Esophagus squamous epithelium (tissue), 5 donors: ENCODE measurements around the gene KPNA2. TPM values are rescaled to one million over a fixed set of nuclear protein-coding genes. Genes with fewer than 3 reads are reported as not detected.

Experiments
- DNase-seq: peaks from one replicate; lab custom pipeline; 2025; lab: John Stamatoyannopoulos, UW
- H3K27ac ChIP-seq, 4 donors: fragments of 200-600 bp; sonication (generic); one replicate each; pipeline ENCODE4 v1.5.1; 2016 to 2019; ENCODE audit warnings: mild to moderate bottlenecking in 1 of 4
- H3K27me3 ChIP-seq, 4 donors: fragments of 200-600 bp; sonication (generic); 1 replicate in 3 of 4; 2 replicates in 1 of 4; pipeline versions ENCODE4 v1.5.1 to v1.6.0; 2017 to 2021; ENCODE audit warnings: antibody characterized with exemption in 1 of 4
- H3K36me3 ChIP-seq, 3 donors: fragments of 200-600 bp; sonication (generic); one replicate each; pipeline ENCODE4 v1.5.1; 2016 to 2019
- H3K4me1 ChIP-seq, 3 donors: fragments of 200-600 bp; sonication (generic); one replicate each; pipeline ENCODE4 v1.5.1; 2017 to 2019
- H3K4me3 ChIP-seq, 4 donors: fragments of 200-600 bp; sonication (generic); 1 replicate in 3 of 4; 2 replicates in 1 of 4; pipeline ENCODE4 v1.5.1; 2016 to 2019; ENCODE audit warnings: mild to moderate bottlenecking in 2 of 4, moderate library complexity in 1 of 4
- H3K9me3 ChIP-seq, 3 donors: fragments of 200-600 bp; sonication (generic); one replicate each; pipeline ENCODE4 v1.5.1; 2016 to 2019
- POLR2A ChIP-seq, 4 donors: fragments of 450-650 bp; IDR thresholded peaks; one replicate each; pipeline ENCODE4 v1.6.1; 2017; ENCODE audit warnings: antibody characterized with exemption in 4 of 4, mild to moderate bottlenecking in 4 of 4, moderate library complexity in 3 of 4
- WGBS, 2 donors: methylation state at CpG; one replicate each; pipeline ENCODE4 v1.1.5; 2018; 5-methylcytosine and 5-hydroxymethylcytosine counted together
- intact Hi-C: fragments of 100-400 bp; cut with DNase I; formaldehyde crosslinking; loops from one replicate; pipeline ENCODE4 v1.15.0; 2022
- total RNA-seq, 4 donors: library from RNA; depleted of rRNA; stranded (reverse); fragments of >200 nt; gene quantifications; one replicate each; pipeline ENCODE4 v1.1.0, GENCODE V29; 2016
- TF ChIP-seq, protein P1 (sequence below), 6 experiments: fragments of 450-650 bp in 4 of 6; fragments of 200-600 bp in 2 of 6; sonication (generic) in 2 of 6; IDR thresholded peaks; one replicate each; pipeline ENCODE4 v1.5.1; 2016 to 2019; ENCODE audit warnings: antibody characterized with exemption in 6 of 6, mild to moderate bottlenecking in 4 of 6, moderate library complexity in 4 of 6
- donor health status: DM: yes; HTN: yes; CAD: no.

KPNA2 gene
- total RNA-seq, 4 donors from 2014 or later, result 35.5 to 97.8 (median 60.3) TPM

DNA sequence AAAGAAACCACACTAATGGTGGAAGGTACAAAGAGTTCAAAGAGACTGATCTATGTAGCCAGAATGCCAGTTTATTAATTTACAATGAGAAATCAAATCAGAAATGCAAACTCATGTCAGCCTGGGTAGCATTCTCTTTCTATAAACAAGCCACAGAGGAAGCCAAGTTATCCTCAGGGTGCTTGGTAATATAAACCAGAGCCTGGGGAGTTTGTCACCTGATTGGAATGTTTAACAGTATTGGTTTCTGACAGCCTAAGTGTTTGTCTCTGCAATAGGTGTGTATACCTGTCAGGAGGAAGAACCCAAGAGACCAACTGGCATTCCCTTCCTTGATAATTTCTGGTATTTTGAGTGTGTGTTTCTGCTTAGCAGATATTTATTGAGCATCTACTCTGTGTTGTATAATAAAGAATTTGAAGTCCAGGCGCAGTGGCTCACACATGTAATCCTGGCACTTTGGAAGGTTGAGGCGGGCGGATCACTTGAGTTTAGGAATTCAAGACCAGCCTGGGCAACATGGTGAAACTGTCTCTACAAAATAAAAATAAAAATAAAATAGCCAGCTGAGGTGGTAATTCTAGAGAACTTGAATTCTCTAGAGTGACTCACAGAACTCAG lies 36.1 kb upstream of the KPNA2 start:
- Histone ChIP-seq H3K4me1 (peaks cover 6 to 23% (median 17%) of the 10 kb centered on the region in 3 donors), H3K4me3 (no peak overlapping the region), H3K9me3 (no peaks in the 10 kb centered on the region), H3K27ac (no peak overlapping the region), H3K36me3 (no peaks in the 10 kb centered on the region), H3K27me3 (no peaks in the 10 kb centered on the region)
- WGBS, 2 donors, result 90 to 94% methylated on average over 3 of the region's 3 CpGs
- intact Hi-C loops, result no loop called here
- no peak for DNase-seq
- TF ChIP-seq, protein P1, sequence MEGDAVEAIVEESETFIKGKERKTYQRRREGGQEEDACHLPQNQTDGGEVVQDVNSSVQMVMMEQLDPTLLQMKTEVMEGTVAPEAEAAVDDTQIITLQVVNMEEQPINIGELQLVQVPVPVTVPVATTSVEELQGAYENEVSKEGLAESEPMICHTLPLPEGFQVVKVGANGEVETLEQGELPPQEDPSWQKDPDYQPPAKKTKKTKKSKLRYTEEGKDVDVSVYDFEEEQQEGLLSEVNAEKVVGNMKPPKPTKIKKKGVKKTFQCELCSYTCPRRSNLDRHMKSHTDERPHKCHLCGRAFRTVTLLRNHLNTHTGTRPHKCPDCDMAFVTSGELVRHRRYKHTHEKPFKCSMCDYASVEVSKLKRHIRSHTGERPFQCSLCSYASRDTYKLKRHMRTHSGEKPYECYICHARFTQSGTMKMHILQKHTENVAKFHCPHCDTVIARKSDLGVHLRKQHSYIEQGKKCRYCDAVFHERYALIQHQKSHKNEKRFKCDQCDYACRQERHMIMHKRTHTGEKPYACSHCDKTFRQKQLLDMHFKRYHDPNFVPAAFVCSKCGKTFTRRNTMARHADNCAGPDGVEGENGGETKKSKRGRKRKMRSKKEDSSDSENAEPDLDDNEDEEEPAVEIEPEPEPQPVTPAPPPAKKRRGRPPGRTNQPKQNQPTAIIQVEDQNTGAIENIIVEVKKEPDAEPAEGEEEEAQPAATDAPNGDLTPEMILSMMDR (IDR thresholded peaks at IDR 0.05), result no peak
- no peak for TF ChIP-seq POLR2A (IDR thresholded peaks at IDR 0.05)

DNA sequence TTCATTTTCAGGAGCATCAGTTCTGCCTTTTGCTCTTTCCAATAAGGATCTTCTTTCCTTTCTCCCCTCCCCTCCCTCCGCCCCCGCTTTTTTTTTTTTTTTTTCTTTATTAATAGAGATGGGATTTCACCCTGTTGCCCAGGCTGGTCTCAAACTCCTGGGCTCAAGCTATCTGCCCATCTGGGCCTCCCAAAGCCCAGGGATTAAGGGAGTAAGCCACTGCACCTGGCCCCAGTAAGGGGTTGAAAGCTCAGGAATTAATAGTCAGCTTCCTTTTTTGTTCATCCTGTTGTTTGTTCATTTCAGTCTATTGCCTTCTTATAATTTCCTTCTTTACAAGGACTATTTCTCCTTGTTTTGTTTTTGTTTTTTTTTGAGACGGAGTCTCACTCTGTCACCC lies 31.3 kb upstream of the KPNA2 start:
- H3K4me3 ChIP-seq, result no peak overlapping the region
- no peaks in the 10 kb centered on the region for H3K4me1 ChIP-seq
- intact Hi-C loops, result no loop called here
- H3K9me3 ChIP-seq, result no peaks in the 10 kb centered on the region
- 82 to 86% methylated on average over 3 of the region's 3 CpGs for WGBS, 2 donors
- H3K27ac ChIP-seq, result no peak overlapping the region
- TF ChIP-seq, protein P1 (IDR thresholded peaks at IDR 0.05), result no peak
- no peak for TF ChIP-seq POLR2A (IDR thresholded peaks at IDR 0.05)
- no peaks in the 10 kb centered on the region for H3K36me3 ChIP-seq
- no peaks in the 10 kb centered on the region for H3K27me3 ChIP-seq
- no peak for DNase-seq

DNA sequence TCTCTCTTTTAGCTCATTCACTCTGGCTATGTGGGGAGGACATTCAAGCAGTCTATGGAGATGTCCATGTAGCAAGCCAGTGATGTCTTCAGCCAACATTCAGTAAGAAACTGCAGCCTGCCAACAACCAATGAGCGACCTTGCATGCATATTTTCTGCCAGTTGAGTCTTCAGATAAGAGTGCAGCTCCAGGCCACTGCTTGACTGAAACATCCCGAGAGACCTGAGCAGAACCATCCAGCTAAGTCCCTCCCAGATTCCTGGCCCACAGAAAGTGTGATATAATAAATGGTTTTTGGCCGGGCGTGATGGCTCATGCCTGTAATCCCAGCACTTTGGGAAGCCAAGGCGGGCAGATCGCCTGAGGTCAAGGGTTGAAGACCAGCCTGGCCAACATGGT lies 28.7 kb upstream of the KPNA2 start:
- H3K9me3 ChIP-seq, result no peaks in the 10 kb centered on the region
- H3K4me3 ChIP-seq, result no peak overlapping the region
- H3K4me1 ChIP-seq, result peaks cover 0 to 4% (median 0%) of the 10 kb centered on the region in 3 donors
- 38 to 58% methylated on average over 3 to 6 of the region's 6 CpGs for WGBS, 2 donors
- no peaks in the 10 kb centered on the region for H3K36me3 ChIP-seq
- no peak overlapping the region for H3K27ac ChIP-seq
- H3K27me3 ChIP-seq, result no peaks in the 10 kb centered on the region
- TF ChIP-seq, protein P1 (IDR thresholded peaks at IDR 0.05), result no peak
- no peak for TF ChIP-seq POLR2A (IDR thresholded peaks at IDR 0.05)
- DNase-seq, result no peak
- intact Hi-C loops, result no loop called here

DNA sequence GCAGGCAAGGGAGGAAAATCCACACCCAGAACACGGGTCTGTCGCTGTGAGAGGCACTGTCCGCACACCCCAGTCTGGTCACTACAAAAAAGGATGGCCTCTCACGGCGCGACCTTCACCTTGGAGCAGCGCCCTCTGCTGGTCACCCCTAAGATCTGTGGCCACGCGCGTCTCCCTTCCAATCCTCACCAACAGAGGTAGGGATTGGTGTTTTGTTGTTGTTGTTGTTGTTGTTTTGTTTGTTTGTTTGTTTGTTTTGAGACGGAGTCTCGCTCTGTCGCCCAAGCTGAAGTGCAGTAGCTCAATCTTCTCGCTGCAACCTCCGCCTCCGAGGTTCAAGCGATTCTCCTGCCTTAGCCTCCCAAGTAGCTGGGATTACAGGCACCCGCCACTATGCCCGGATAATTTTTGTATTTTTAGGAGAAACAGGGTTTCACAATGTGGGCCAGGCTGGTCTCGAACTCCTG lies 24.3 kb upstream of the KPNA2 start:
- Histone ChIP-seq H3K27ac (no peak overlapping the region), H3K9me3 (no peaks in the 10 kb centered on the region), H3K4me3 (peak overlapping the region in 1 of 4 donors; percentile 32), H3K4me1 (peaks cover 0 to 9% (median 0%) of the 10 kb centered on the region in 3 donors), H3K36me3 (no peaks in the 10 kb centered on the region), H3K27me3 (no peaks in the 10 kb centered on the region)
- intact Hi-C loops, result no loop called here
- 26 to 38% methylated on average over 15 to 18 of the region's 20 CpGs for WGBS, 2 donors
- DNase-seq, result no peak
- TF ChIP-seq POLR2A (IDR thresholded peaks at IDR 0.05), result no peak
- TF ChIP-seq, protein P1 (IDR thresholded peaks at IDR 0.05), result peak in 5 of 6 experiments; percentile 54 to 63 (median 59)

DNA sequence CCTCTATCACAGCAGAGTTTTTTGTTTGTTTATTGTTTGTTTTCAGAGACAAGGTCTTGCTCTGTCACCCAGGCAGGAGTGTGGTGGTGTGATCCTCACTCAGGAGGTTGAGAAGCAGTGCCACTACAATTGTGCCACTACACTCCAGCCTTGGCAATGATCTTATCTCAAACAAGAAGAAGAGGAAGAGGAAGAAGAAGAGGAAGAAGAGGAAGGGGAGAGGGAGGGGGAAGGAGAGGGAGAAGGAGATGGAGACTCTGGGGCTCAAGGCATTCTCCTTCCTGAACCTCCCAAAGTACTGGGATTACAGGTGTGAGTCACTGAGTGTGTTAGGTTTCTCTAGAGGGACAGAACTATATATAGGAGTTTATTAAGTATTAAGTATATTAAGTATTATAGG lies 22.1 kb upstream of the KPNA2 start:
- TF ChIP-seq, protein P1 (IDR thresholded peaks at IDR 0.05), result no peak
- no peak for TF ChIP-seq POLR2A (IDR thresholded peaks at IDR 0.05)
- DNase-seq, result no peak
- H3K27me3 ChIP-seq, result no peaks in the 10 kb centered on the region
- no peak overlapping the region for H3K27ac ChIP-seq
- H3K4me1 ChIP-seq, result peaks cover 0 to 9% (median 0%) of the 10 kb centered on the region in 3 donors
- intact Hi-C loops, result no loop called here
- no peaks in the 10 kb centered on the region for H3K36me3 ChIP-seq
- H3K9me3 ChIP-seq, result no peaks in the 10 kb centered on the region
- no peak overlapping the region for H3K4me3 ChIP-seq
